Measurements from ENCODE around the gene SYDE2.
"Not testable (repeated sequence)": the region's sequence is repeated elsewhere in the genome, so short reads cannot be mapped to it uniquely, and the experiment has no call there.

SYDE2 gene

GRCh38 chr1:85216697-85217096, 15.9 kb upstream of the SYDE2 start:
- DNase-seq = no peak

GRCh38 chr1:85214654-85215053, 13.8 kb upstream of the SYDE2 start:
- DNase-seq = no peak

GRCh38 chr1:85208488-85208887, 7.7 kb upstream of the SYDE2 start:
- DNase-seq = no peak

GRCh38 chr1:85203573-85204171, 2.9 kb upstream of the SYDE2 start:
- DNase-seq = no peak

GRCh38 chr1:85202864-85203255, 2.0 kb upstream of the SYDE2 start:
- no peak for DNase-seq

GRCh38 chr1:85202092-85202863, 1.5 kb upstream of the SYDE2 start:
- DNase-seq = peak; percentile 5

- peak; percentile 26 for DNase-seq
Measured at GRCh38 chr1:85201340-85202091, 700 bp upstream of the SYDE2 start.

- no peak for DNase-seq
Measured at GRCh38 chr1:85199667-85200462, 951 bp downstream of the SYDE2 start.

- no peak for DNase-seq
Measured at GRCh38 chr1:85198864-85199263, 2.0 kb downstream of the SYDE2 start.

GRCh38 chr1:85196358-85196757, 4.5 kb downstream of the SYDE2 start:
- DNase-seq = no peak

GRCh38 chr1:85195703-85196102, 5.1 kb downstream of the SYDE2 start:
- DNase-seq = no peak

- DNase-seq = not testable (repeated sequence)
Measured at GRCh38 chr1:85192129-85192528, 8.7 kb downstream of the SYDE2 start.

- no peak for DNase-seq
Measured at GRCh38 chr1:85189120-85189519, 11.7 kb downstream of the SYDE2 start.

GRCh38 chr1:85188530-85188929, 12.3 kb downstream of the SYDE2 start:
- DNase-seq = no peak

- not testable (repeated sequence) for DNase-seq
Measured at GRCh38 chr1:85187021-85187420, 13.8 kb downstream of the SYDE2 start.

- no peak for DNase-seq
Measured at GRCh38 chr1:85184245-85184644, 16.6 kb downstream of the SYDE2 start.

- DNase-seq = no peak
Measured at GRCh38 chr1:85182700-85183099, 18.1 kb downstream of the SYDE2 start.

- no peak for DNase-seq
Measured at GRCh38 chr1:85180869-85181268, 19.9 kb downstream of the SYDE2 start.

GRCh38 chr1:85179522-85179921, 21.3 kb downstream of the SYDE2 start:
- no peak for DNase-seq

GRCh38 chr1:85178396-85178795, 22.4 kb downstream of the SYDE2 start:
- DNase-seq = no peak

GRCh38 chr1:85174503-85174902, 26.3 kb downstream of the SYDE2 start:
- DNase-seq = no peak

GRCh38 chr1:85172684-85173337, 28.0 kb downstream of the SYDE2 start:
- DNase-seq = no peak

GRCh38 chr1:85171721-85172120, 29.1 kb downstream of the SYDE2 start:
- no peak for DNase-seq
